NT2/D1 (cell line): ENCODE measurements around the gene AMH.

Experiments used
- DNase-seq: peaks from one replicate; pipeline ENCODE4 v3.0.0-alpha.2; 2011; ENCODE audit warnings: low read depth, low spot score
- H3K27me3 ChIP-seq: 2 replicates; pipeline ENCODE4 v1.6.0; 2011; ENCODE audit warnings: mild to moderate bottlenecking; ENCODE audit not compliant: insufficient read length, insufficient read depth
- H3K36me3 ChIP-seq: 2 replicates; pipeline ENCODE4 v1.6.1; 2011; ENCODE audit warnings: mild to moderate bottlenecking, low read length, mixed read lengths; ENCODE audit not compliant: insufficient read depth, insufficient read length
- H3K4me1 ChIP-seq: 2 replicates; pipeline ENCODE4 v1.5.1; 2011; ENCODE audit not compliant: insufficient read depth, insufficient read length
- H3K4me3 ChIP-seq: 2 replicates; pipeline ENCODE4 v1.5.1; 2011; ENCODE audit warnings: low read depth; ENCODE audit not compliant: insufficient read length
- H3K9ac ChIP-seq: 2 replicates; pipeline ENCODE4 v1.6.0; 2011; ENCODE audit warnings: low read depth; ENCODE audit not compliant: insufficient read length
- H3K9me3 ChIP-seq: 2 replicates; pipeline ENCODE4 v1.5.1; 2011; ENCODE audit warnings: mild to moderate bottlenecking, low read length; ENCODE audit not compliant: insufficient read depth
- SUZ12 ChIP-seq: IDR thresholded peaks from 2 replicates; pipeline ENCODE4 v1.6.1; 2011; ENCODE audit not compliant: insufficient read length, insufficient read depth; ENCODE audit errors: extremely low read depth
- YY1 ChIP-seq: IDR thresholded peaks from 2 replicates; pipeline ENCODE4 v1.6.1; 2011; ENCODE audit not compliant: insufficient read length, insufficient read depth
- ZNF274 ChIP-seq: IDR thresholded peaks from 2 replicates; pipeline ENCODE4 v1.6.1; 2011; ENCODE audit warnings: mild to moderate bottlenecking, low read depth, low read length

The AMH gene

GRCh38 chr19:2261438-2262172 lies 12.5 kb downstream of the AMH start:
- Histone ChIP-seq H3K9me3 (no peaks in the 10 kb centered on the region), H3K4me1 (peaks cover 2% of the 10 kb centered on the region), H3K36me3 (no peaks in the 10 kb centered on the region), H3K27me3 (no peaks in the 10 kb centered on the region), H3K4me3 (no peak overlapping the region), H3K9ac (no peak overlapping the region)
- peak; percentile 31 for TF ChIP-seq YY1
- no peak for TF ChIP-seq SUZ12
- DNase-seq, result peak; percentile 44

GRCh38 chr19:2266183-2266993 lies 17.3 kb downstream of the AMH start:
- DNase-seq, result no peak
- Histone ChIP-seq H3K4me3 (no peak overlapping the region), H3K9ac (no peak overlapping the region)

GRCh38 chr19:2268480-2268830 lies 19.3 kb downstream of the AMH start:
- peaks cover 30% of the 10 kb centered on the region for H3K36me3 ChIP-seq
- no peaks in the 10 kb centered on the region for H3K9me3 ChIP-seq
- H3K4me3 ChIP-seq, result no peak overlapping the region
- TF ChIP-seq ZNF274, result no peak
- TF ChIP-seq SUZ12, result no peak
- TF ChIP-seq YY1, result no peak
- no peak for DNase-seq
- H3K4me1 ChIP-seq, result peaks cover 13% of the 10 kb centered on the region
- no peak overlapping the region for H3K9ac ChIP-seq
- no peaks in the 10 kb centered on the region for H3K27me3 ChIP-seq

More at GRCh38 chr19:2266183-2266993, 17.3 kb downstream of the AMH start:
- H3K27me3 ChIP-seq, result no peaks in the 10 kb centered on the region
- H3K36me3 ChIP-seq, result peaks cover 11% of the 10 kb centered on the region
- H3K4me1 ChIP-seq, result peaks cover 3% of the 10 kb centered on the region
- no peaks in the 10 kb centered on the region for H3K9me3 ChIP-seq
- TF ChIP-seq ZNF274 (no peak), SUZ12 (no peak), YY1 (no peak)

DNA sequence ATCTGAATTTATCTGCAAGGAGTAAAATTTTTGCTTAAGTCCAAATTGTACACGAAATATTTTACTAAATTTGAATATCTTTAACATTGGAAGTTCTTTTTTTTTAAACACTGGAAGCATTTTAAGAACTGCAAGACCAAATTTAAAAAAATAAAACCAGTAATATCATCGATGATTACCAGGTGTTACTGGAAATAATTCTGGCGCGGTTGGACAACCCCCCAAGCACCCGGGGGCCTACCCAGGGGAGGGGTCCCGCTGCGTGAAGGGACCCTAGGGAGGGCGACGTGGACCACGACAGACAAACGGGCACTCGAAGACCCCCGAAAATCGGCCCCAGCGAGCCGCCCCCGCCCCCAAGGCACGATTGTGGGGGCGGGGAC lies 19.7 kb downstream of the AMH start:
- no peak for TF ChIP-seq SUZ12
- TF ChIP-seq ZNF274, result no peak
- TF ChIP-seq YY1, result no peak
- H3K4me3 ChIP-seq, result peak overlapping the region; percentile 58
- H3K4me1 ChIP-seq, result peaks cover 14% of the 10 kb centered on the region
- H3K36me3 ChIP-seq, result peaks cover 33% of the 10 kb centered on the region
- no peaks in the 10 kb centered on the region for H3K27me3 ChIP-seq
- DNase-seq, result no peak
- H3K9ac ChIP-seq, result no peak overlapping the region
- no peaks in the 10 kb centered on the region for H3K9me3 ChIP-seq

- H3K4me3 ChIP-seq, result peak overlapping the region; percentile 100
- H3K4me1 ChIP-seq, result peaks cover 19% of the 10 kb centered on the region
- peak overlapping the region; percentile 100 for H3K9ac ChIP-seq
- peak; percentile 93 for DNase-seq
- peaks cover 39% of the 10 kb centered on the region for H3K36me3 ChIP-seq
- H3K9me3 ChIP-seq, result no peaks in the 10 kb centered on the region
- H3K27me3 ChIP-seq, result no peaks in the 10 kb centered on the region
- no peak for TF ChIP-seq SUZ12
- TF ChIP-seq YY1, result peak; percentile 89
Observed at GRCh38 chr19:2269244-2270156, 20.4 kb downstream of the AMH start.

GRCh38 chr19:2270157-2270422 lies 21.0 kb downstream of the AMH start:
- H3K9ac ChIP-seq, result peak overlapping the region; percentile 100
- H3K9me3 ChIP-seq, result no peaks in the 10 kb centered on the region
- peaks cover 39% of the 10 kb centered on the region for H3K36me3 ChIP-seq
- DNase-seq, result no peak
- H3K4me1 ChIP-seq, result peaks cover 21% of the 10 kb centered on the region
- no peaks in the 10 kb centered on the region for H3K27me3 ChIP-seq
- TF ChIP-seq YY1, result no peak
- no peak for TF ChIP-seq ZNF274
- no peak for TF ChIP-seq SUZ12
- peak overlapping the region; percentile 100 for H3K4me3 ChIP-seq
